Inflammatory macrophage treated with lipopolysaccharide for 1 hour (primary cell): ENCODE measurements around the gene CNGA3.
A peak's percentile ranks its signal among the peaks of the same experiment; 100 is the strongest.

ENCODE experiments used
- DNase-seq, 2 donors: peaks; one replicate each; pipeline ENCODE4 v3.0.0-alpha.2; 2020 to 2022

The CNGA3 gene

GRCh38 chr2:98379311-98380202 is 33.3 kb downstream of the CNGA3 start:
- DNase-seq: no peak

GRCh38 chr2:98380203-98380535 is 33.9 kb downstream of the CNGA3 start:
- no peak for DNase-seq

- no peak for DNase-seq
Measured at GRCh38 chr2:98381494-98381893, 35.2 kb downstream of the CNGA3 start.

- no peak for DNase-seq
Measured at GRCh38 chr2:98382086-98382485, 35.8 kb downstream of the CNGA3 start.

GRCh38 chr2:98382739-98383138 is 36.5 kb downstream of the CNGA3 start:
- DNase-seq: no peak

- no peak for DNase-seq
Measured at GRCh38 chr2:98383166-98383565, 36.9 kb downstream of the CNGA3 start.

- DNase-seq: peak; percentile 59 to 90
Measured at GRCh38 chr2:98385050-98385699, 38.9 kb downstream of the CNGA3 start.

GRCh38 chr2:98387478-98387877 is 41.2 kb downstream of the CNGA3 start:
- DNase-seq: no peak

- DNase-seq: no peak
Measured at GRCh38 chr2:98388081-98388480, 41.8 kb downstream of the CNGA3 start.

- no peak for DNase-seq
Measured at GRCh38 chr2:98388601-98389250, 42.5 kb downstream of the CNGA3 start.

GRCh38 chr2:98389251-98389605 is 43.0 kb downstream of the CNGA3 start:
- DNase-seq: no peak

GRCh38 chr2:98390571-98391476 is 44.6 kb downstream of the CNGA3 start:
- no peak for DNase-seq

GRCh38 chr2:98391581-98392270 is 45.5 kb downstream of the CNGA3 start:
- DNase-seq: no peak

GRCh38 chr2:98393354-98393753 is 47.1 kb downstream of the CNGA3 start:
- DNase-seq: no peak

- no peak for DNase-seq
Measured at GRCh38 chr2:98394595-98395153, 48.4 kb downstream of the CNGA3 start.

GRCh38 chr2:98395977-98396376 is 49.7 kb downstream of the CNGA3 start:
- no peak for DNase-seq

GRCh38 chr2:98396745-98397355 is 50.6 kb downstream of the CNGA3 start:
- DNase-seq: no peak

GRCh38 chr2:98399140-98399539 is 52.9 kb downstream of the CNGA3 start:
- DNase-seq: no peak

GRCh38 chr2:98403878-98404277 is 57.6 kb downstream of the CNGA3 start:
- DNase-seq: no peak

- no peak for DNase-seq
Measured at GRCh38 chr2:98404556-98405250, 58.4 kb downstream of the CNGA3 start.

GRCh38 chr2:98405301-98405700 is 59.0 kb downstream of the CNGA3 start:
- no peak for DNase-seq
